Measurements from ENCODE around the gene DGKH.
"Not testable (repeated sequence)": the region's sequence is repeated elsewhere in the genome, so short reads cannot be mapped to it uniquely, and the experiment has no call there.

The DGKH gene

DNA sequence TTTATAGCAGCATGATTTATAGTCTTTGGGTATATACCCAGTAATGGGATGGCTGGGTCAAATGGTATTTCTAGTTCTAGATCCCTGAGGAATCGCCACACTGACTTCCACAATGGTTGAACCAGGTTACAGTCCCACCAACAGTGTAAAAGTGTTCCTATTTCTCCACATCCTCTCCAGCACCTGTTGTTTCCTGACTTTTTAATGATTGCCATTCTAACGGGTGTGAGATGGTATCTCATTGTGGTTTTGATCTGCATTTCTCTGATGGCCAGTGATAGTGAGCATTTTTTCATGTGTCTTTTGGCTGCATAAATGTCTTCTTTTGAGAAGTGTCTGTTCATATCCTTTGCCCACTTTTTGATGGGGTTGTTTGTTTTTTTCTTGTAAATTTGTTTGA is 114.9 kb downstream of the DGKH start:
- DNase-seq (ENCODE audit: low read depth in 2 of 2), result not testable (repeated sequence)

DNA sequence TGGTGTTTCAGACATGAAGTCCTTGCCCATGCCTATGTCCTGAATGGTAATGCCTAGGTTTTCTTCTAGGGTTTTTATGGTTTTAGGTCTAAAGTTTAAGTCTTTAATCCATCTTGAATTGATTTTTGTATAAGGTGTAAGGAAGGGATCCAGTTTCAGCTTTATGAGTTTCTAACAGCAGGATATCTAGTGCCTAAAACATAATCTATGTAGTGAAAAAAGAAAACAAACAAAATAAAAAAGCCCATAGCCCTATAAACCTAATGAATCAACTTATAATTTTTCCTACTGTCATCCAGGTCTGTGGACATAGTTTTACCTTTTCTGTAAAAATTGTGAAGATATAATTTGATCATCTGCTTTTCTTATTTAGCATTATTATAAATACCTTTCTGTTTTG is 115.5 kb downstream of the DGKH start:
- DNase-seq (ENCODE audit: low read depth in 2 of 2), result not testable (repeated sequence)

DNA sequence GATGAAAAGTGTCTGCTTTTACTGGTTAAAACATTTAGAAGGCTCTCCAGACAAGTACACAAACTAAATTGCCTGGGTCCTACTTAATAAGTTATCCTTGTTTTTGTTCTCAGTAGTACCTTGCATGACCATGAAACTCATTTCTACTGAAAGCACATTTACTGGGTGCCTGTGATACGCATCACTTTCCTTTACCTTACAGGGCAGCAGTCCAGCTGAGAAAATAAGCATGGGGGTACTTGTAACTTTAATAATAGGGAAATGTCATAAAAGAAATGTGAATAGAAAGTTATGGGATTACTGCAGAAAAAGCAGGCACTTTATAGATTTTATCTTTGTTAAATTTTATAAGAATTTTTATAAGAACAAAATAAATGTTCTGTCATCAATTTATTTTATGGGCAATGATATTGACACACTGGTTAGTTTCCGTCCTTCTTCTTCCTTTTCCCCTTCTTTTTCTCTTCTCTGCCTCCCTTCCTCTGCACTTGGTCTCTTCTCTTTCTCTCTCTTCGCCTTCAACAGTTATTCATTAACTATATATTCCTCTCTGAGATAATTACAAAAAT is 116.2 kb downstream of the DGKH start:
- no peak for DNase-seq (ENCODE audit: low read depth in 2 of 2)

DNA sequence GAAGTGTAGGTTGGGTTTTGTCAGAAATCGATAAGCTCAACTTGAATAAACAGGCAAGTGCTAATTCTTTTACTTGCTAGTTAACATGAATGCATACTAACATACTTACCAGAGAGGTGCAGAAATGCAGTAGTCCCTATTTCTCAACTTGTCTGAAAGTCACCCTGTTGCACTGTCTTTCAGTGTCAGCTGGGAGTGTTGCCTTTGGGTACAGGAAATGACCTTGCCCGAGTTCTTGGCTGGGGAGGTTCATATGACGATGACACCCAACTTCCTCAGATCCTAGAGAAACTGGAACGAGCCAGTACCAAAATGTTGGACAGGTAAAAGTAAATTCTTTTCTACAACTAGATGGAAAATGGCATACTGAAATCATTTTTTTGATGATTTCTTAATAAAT is 120.0 kb downstream of the DGKH start:
- no peak for DNase-seq (ENCODE audit: low read depth in 2 of 2)

DNA sequence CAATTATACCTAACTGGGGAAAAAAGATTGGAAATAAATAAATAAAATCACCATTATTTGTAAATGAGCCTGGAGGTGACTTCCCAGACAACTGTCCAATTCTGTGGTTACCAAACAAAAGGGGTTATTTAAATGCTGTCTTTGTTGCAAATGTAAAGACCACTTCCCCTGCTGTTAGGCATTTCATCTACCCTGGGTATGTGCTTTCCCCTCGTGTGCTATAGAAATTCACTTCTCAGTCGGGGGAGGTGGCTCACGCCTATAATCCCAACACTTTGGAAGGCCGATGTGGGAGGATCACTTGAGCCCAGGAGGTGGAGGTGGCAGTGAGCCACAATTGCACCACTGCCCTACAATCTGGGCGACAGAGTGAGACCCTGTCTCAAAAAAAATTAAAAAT is 121.6 kb downstream of the DGKH start:
- no peak for DNase-seq (ENCODE audit: low read depth in 2 of 2)

DNA sequence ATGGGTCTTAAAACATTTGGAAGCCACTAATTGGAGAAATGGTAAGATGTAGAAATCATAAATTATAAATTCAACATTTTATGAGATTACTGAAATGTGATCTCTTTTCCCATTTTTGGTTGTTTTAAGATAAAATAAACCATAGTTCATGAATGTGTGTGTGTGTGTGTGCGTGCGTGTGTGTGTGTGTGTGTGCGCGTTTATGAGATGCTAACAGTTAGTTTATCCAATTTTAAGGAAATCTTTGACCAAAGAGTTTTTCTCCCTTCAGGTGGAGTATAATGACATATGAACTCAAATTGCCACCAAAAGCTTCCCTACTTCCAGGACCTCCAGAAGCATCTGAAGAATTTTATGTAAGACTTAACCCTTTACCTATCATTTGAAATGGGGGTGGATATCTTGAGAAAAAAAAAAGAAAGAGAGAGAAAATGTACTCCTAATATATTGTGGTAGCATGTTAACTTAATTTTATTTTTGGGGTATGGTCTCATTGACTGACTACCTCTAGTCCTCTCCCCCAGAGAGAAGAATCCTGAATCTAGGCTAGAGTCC is 125.4 kb downstream of the DGKH start:
- no peak for DNase-seq (ENCODE audit: low read depth in 2 of 2)

DNA sequence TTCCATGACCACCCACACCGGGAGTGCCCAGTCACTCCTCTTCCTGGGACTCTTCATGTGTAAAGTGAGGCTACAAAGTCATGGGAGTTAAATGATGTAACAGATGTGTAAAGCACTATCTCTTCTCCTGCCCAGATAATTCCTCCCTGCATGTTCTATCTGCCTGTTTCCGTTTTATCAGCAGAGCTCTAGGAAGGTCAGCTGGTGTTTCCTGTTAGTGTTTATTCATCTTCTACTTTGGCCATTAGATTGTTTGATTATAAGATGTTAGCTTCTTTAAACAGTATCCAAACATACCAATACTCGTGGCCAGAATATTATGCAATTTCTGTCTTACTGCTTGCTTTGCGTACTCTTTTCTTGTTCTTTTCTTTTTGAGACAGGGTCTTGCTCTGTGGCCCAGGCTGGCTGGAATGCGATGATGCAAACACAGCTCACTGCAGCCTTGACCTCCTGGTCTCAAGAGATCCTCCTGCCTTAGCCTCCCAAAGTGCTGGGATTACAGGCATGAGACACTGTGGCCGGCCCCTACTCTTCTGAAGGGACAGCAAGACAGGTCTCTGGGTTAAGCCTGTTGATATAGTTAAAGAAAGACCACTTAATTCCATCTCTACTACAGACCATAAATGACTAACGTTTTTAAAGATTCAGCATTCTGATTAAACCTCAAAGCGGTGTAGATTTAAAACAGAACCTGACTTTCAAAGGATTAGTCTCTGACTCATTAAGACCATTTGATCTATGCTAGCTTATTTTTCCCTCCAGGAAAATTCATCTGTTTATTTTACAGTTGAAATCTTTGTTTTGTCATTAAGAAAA is 126.1 kb downstream of the DGKH start:
- no peak for DNase-seq (ENCODE audit: low read depth in 2 of 2)

DNA sequence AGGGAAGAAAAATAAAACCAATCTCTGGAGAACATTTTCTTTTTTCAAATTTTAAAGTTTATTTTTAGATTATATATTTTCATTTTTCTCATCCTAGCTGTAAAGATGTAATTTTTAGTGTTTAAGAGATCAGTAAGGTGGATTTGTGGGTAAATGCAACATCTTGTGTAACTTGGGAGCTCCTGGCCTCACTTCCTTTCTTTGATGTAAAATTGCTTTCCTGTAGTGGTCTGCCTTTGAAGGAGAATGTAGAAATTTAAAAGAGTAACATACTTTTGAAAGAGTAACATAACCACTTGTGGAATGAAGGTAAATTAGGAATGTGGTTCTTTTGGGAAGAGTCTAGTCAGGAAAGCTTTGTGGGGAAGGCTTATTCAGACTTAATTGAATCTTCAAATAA is 127.8 kb downstream of the DGKH start:
- no peak for DNase-seq (ENCODE audit: low read depth in 2 of 2)

DNA sequence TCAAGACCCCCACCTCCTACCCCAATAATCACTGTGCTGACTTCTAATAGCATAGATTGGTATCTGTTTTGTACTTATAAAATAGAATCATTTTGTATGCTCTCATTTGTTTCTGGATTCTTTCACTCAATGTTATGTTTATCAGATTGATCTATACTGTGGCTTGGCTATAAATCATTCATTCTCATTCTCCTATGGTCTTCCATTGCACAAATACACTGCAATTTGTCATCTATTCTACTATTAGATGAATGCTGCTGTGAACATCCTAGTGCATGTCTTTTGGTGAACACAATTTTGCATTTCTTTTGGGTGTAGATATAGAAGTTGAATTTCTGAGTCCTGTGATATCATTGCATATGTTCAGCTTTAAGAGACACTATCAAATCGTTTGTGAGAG is 128.7 kb downstream of the DGKH start:
- DNase-seq (ENCODE audit: low read depth in 2 of 2), result no peak

DNA sequence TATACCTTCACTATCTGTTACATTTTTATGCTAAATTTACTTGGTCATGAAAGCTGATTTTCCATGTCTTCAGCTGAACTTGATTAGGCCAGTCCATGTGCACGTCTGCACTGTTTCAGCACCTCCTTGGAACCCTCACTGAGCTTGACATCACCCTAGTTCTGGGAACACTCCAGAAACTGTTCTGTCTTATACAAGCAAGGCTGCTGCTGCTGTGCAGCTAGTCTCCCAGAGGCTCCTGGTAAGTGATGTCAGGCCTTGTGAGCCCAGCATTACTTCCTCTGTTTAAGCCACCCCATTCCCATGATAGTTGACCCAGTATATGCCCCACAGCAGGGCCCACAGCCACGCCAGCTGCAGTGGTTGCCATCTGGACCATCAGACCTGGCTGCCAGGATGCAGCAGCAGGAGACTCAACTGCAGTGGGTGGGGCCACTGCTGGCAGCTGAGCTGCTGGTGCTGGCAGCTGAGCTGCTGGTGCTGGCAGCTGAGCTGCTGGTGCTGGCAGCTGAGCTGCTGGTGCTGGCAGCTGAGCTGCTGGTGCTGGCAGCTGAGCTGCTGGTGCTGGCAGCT is 133.0 kb downstream of the DGKH start:
- no peak for DNase-seq (ENCODE audit: low read depth in 2 of 2)

DNA sequence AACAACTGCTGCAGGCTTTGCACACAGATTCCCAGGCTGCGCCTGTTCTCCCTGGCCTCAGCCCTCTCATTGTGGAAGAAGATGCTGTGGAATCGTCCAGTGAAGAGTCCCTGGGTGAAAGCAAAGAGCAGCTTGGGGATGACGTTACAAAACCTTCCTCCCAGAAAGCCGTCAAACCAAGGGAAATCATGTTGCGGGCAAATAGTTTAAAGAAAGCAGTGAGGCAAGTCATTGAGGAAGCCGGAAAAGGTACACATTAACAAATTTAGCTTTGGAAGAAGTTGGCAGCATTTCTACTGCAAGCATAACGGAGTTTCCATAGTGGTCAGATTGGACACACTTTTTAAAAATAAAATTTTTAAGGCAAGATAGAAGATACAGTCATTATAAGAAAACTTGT is 140.6 kb downstream of the DGKH start:
- DNase-seq (ENCODE audit: low read depth in 2 of 2), result no peak

DNA sequence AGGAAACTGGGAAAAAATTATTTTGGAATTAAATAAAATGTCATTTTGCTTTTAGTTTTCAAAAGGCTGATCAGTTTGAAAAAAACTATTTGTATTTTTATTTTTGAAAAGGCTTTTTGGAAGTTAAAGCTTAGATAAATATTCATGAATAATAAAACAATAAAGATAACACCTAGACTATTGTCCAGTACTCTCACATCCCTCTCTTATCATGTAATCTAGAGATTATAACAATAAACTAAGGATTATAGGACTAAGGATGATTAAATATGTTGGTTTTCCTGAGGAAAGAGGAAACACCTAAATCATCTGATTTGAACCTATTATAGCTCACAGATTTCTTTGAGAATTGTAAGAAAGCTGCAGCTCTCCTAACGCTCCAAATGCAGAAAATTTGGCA is 142.1 kb downstream of the DGKH start:
- no peak for DNase-seq (ENCODE audit: low read depth in 2 of 2)

DNA sequence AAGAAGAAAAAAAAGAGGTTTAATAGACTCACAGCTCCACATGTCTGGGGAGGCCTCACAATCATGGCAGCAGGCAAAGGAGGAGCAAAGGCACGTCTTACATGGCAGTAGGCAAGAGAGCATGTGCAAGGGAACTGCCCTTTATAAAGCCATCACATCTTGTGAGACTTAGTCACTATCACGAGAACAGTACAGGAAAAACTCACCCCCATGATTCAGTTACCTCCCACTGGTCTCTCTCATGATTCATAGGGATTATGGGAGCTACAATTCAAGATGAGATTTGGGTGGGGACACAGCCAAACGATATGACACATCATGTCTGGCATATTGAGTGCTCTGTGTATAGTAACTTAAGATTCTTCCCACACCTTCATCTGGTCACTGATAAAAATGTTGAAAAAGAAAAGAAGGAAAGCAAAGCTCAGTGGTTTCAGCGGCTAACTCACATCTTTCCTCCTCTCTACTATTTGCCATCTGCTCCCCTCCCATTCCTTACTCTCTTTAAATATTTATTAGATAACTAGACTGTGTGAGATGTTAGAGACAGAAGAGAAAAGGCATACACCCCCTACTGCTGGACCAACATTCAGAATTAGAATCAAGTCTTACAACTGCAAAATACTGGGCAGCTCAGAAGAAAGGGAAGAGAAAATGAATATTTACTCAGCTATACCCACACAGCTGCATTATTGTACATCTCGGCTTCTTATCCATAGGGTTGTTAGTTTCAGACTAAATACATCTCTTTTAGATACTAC is 163.4 kb downstream of the DGKH start:
- DNase-seq (ENCODE audit: low read depth in 2 of 2), result no peak

DNA sequence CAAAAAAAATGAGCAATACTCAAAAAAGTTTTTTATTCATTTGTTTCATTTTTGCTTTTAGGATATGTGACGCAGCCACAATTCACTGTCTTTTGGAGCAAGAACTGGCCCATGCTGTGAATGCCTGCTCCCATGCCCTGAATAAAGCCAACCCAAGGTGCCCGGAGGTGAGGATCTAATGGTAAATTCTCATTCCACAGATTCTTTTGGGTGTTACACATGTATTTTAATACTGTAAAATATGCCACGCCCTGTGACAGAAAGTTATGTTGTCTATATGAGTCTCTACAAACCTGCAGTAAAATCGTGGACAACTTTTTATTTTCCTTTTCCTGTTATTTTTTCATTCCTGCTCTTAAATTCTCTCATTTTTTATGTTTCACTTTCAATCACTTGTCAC is 166.0 kb downstream of the DGKH start:
- DNase-seq (ENCODE audit: low read depth in 2 of 2), result no peak

DNA sequence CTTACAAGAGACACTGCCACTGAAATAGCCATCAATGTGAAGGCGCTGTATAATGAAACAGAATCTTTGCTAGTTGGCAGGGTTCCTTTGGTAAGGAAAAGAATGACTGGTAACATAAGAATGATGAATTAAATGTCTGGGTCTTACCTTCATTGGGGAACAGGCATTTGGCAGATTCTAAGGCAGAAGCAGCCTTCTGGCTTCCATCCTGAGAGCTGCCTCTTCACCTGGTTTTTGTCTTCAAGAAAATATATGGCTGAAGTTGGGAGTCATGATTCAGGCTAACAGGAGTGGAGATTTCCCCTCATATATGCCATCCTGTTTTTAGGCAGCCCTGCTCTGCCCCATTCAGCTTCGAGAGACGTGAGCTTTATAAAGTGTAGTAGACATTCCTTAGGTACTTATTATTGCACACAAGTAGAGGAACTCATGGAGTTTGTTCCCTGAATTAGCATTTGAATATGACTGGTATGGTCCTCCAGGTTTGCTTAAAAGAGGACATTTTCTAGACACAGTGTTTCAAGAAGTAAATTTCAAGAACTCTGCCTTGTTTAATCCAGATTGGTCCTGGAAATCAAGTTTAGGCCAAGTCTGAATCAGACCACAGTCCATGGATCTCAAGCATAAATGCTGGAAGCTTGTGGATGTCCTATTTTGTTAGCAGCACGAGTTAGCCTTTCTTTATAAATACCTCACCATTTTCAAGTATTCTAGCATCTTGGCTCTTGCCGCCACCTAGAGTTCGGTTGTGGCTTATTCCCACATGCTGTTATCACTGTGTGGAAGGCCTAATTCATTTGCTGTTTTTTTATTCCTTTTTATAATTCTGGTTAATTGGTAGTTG is 167.4 kb downstream of the DGKH start:
- no peak for DNase-seq (ENCODE audit: low read depth in 2 of 2)

DNA sequence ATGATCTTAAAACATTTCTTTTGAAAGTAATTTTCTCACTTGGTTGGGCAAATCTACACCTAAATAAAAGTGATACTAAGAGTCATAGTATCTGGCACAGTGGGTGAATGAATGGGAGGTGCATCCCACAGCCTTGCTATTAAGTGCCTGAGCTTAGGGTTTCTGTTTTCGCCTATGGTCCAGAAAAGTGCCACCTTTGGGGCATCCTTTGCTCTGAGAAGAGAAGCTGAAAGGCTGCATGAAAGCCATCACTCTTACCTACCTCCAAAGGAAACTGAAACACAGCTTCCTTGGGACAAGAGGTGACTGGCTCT is 167.9 kb downstream of the DGKH start:
- DNase-seq (ENCODE audit: low read depth in 2 of 2), result no peak

DNA sequence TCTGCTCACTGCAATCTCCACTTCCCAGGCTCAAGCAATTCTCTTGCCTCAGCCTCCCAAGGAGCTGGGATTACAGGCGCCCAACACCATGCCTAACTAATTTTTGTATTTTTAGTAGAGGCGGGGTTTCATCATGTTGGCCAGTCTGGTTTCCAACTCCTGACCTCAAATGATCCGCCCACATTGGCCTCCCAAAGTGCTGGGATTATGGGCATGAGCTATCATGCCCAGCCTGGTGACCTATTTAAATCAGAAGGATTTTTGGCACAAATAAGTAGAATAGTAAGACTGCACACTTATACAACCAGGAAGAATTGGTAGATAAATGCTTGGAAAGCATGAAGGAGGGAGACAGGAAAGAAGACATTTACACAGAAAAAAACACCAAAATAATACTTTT is 170.1 kb downstream of the DGKH start:
- DNase-seq (ENCODE audit: low read depth in 2 of 2), result no peak

DNA sequence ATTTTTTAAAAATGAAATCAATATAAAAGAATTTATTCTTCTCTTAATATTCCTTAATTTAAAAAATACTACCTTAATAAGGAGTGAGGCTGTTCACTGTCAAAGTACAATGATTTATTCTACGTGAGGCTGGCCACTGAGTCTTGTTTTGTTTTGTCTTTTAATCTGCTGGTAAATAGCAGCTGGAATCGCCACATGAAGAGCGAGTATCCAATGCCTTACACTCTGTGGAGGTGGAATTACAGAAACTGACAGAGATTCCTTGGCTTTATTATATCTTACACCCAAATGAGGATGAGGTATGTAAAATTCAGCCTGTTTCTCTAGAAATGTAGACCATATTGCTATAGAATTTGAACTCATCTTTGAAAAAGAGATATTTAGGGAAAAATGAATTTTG is 170.6 kb downstream of the DGKH start:
- DNase-seq (ENCODE audit: low read depth in 2 of 2), result no peak

DNA sequence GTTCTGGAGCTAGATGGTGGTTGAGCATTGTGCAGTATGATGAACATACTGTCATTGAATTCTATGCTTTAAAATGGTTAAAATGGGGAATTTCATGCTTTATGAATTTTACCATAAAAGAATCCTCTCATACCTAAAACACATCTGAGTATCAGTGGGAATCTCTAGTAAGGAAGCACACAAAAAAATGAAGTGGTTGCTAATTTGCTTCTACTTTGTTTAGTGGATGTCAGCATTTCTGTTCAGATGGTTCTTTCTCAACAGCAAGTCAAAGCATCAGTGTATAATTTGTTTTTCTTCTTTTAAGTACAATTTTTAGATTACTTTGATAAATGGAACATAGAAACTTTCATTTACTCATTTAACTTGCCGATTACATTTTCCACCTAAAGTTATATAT is 171.4 kb downstream of the DGKH start:
- DNase-seq (ENCODE audit: low read depth in 2 of 2), result no peak

DNA sequence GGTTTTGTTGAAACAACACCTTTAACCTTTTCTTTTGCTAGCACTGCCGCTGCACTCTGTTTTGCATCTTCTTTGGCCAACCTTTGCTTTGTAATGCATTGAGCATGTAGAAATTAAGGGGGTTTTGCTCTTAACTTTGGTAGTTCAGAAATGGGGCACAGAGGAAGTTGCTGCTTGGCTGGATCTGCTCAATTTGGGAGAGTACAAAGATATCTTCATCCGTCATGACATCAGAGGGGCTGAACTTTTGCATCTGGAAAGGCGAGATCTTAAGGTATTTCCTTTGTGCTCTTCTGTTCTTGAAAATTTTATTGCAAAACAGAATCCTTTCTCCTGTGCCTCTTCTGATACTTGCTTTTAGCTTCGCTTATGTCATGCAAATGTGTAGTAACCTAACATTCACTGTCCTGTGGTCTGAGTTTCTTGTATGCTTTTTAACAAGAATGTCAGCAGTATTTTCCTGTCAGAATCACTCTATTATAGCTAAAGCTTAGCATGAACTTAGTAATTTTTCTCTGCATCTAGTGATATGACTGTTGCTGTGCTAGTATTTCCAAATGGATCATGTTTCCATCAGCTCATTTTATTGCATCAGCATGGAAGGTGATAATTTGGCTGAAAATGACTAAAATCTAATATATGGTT is 172.8 kb downstream of the DGKH start:
- no peak for DNase-seq (ENCODE audit: low read depth in 2 of 2)

DNA sequence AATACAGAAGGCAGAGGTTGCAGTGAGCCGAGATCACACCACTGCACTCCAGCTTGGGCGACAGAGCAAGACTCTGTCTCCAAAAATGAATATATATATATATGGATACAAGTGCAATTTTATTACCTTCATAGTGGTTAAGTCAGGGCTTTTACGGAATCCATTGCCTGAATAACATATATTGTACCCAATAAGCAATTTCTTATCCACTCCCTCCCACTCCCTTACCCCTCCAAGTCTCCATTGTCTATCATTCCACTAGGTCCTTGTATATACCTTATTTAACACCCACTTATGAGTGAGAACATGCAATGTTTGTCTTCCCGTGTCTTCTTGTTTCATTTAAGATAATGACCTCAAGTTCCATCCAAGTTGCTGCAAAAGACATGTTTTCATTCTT is 175.2 kb downstream of the DGKH start:
- no peak for DNase-seq (ENCODE audit: low read depth in 2 of 2)

Data from stimulated activated CD8-positive, alpha-beta memory T cell treated with anti-CD3 and anti-CD28 coated beads, Interleukin-2, amount 100 ng/mL, for 48 hours (primary cell).